HEK293T (cell line): Measurements from ENCODE around the gene SHANK1.
"Not testable (repeated sequence)": the region's sequence is repeated elsewhere in the genome, so short reads cannot be mapped to it uniquely, and the experiment has no call there.

Source experiments
- CTCF ChIA-PET: fragments of 350-600 bp; formaldehyde crosslinking; extraction: SDS; loops from one replicate; lab custom pipeline; 2021; ENCODE audit warnings: antibody characterized with exemption, inconsistent platforms; lab: Yijun Ruan, JAX
- POLR2A ChIA-PET: fragments of 350-600 bp; formaldehyde crosslinking; extraction: SDS; loops from one replicate; lab custom pipeline; 2020; ENCODE audit warnings: antibody characterized with exemption, inconsistent platforms; lab: Yijun Ruan, JAX
- DNase-seq: peaks from one replicate; pipeline ENCODE4 v3.0.0; 2012; ENCODE audit warnings: mixed read lengths; ENCODE audit errors: extremely low spot score
- ARNT ChIP-seq: fragments of 450-650 bp; IDR thresholded peaks from 2 replicates; pipeline ENCODE4 v1.6.1; 2017; ENCODE audit warnings: mild to moderate bottlenecking
- BHLHE40 ChIP-seq: fragments of 450-650 bp; IDR thresholded peaks from 2 replicates; pipeline ENCODE4 v1.6.1; 2016; ENCODE audit warnings: mild to moderate bottlenecking, moderate library complexity, borderline replicate concordance
- CTBP1 ChIP-seq: fragments of 450-650 bp; IDR thresholded peaks from 2 replicates; pipeline ENCODE4 v1.6.1; 2016; ENCODE audit warnings: borderline replicate concordance
- ELF4 ChIP-seq: fragments of 450-650 bp; IDR thresholded peaks from 2 replicates; pipeline ENCODE4 v1.6.1; 2017; ENCODE audit warnings: antibody characterized with exemption
- FOXA1 ChIP-seq: fragments of 450-650 bp; IDR thresholded peaks from 2 replicates; pipeline ENCODE4 v1.6.1; 2016; ENCODE audit warnings: mild to moderate bottlenecking
- FOXK2 ChIP-seq: fragments of 450-650 bp; IDR thresholded peaks from 2 replicates; pipeline ENCODE4 v1.6.1; 2016; ENCODE audit warnings: mild to moderate bottlenecking
- FOXM1 ChIP-seq: fragments of 450-650 bp; IDR thresholded peaks from 2 replicates; pipeline ENCODE4 v1.6.1; 2017; ENCODE audit warnings: mild to moderate bottlenecking, borderline replicate concordance
- HDGF ChIP-seq: fragments of 450-650 bp; IDR thresholded peaks from 2 replicates; pipeline ENCODE4 v1.6.1; 2017; ENCODE audit warnings: antibody characterized with exemption, borderline replicate concordance
- L3MBTL2 ChIP-seq: fragments of 450-650 bp; conservative IDR thresholded peaks from 2 replicates; pipeline ENCODE4 v1.6.1; 2016; ENCODE audit warnings: mild to moderate bottlenecking
- LEF1 ChIP-seq: fragments of 450-650 bp; IDR thresholded peaks from 2 replicates; pipeline ENCODE4 v1.6.1; 2017; ENCODE audit warnings: mild to moderate bottlenecking, borderline replicate concordance
- NFRKB ChIP-seq: fragments of 450-650 bp; IDR thresholded peaks from 2 replicates; pipeline ENCODE4 v1.6.1; 2016; ENCODE audit warnings: mild to moderate bottlenecking, moderate library complexity
- PKNOX1 ChIP-seq: fragments of 450-650 bp; IDR thresholded peaks from 2 replicates; pipeline ENCODE4 v1.6.1; 2016
- SP1 ChIP-seq: fragments of 450-650 bp; IDR thresholded peaks from 2 replicates; pipeline ENCODE4 v1.6.1; 2017
- SUZ12 ChIP-seq: fragments of 450-650 bp; IDR thresholded peaks from 2 replicates; pipeline ENCODE4 v1.6.1; 2016; ENCODE audit warnings: mild to moderate bottlenecking
- TARDBP ChIP-seq: fragments of 450-650 bp; IDR thresholded peaks from 2 replicates; pipeline ENCODE4 v1.6.1; 2016
- ZNF384 ChIP-seq: fragments of 450-650 bp; IDR thresholded peaks from 2 replicates; pipeline ENCODE4 v1.6.1; 2016

SHANK1 gene

GRCh38 chr19:50719566-50719965 lies at the start of gene SHANK1:
SHANK1 (minus strand) TSS chr19:50719802; CDS start chr19:50716919, 2,883 bp downstream.
- POLR2A ChIA-PET = interaction anchor here (1.3 kb wide), 1 partner anchor 9 kb away, joined by 5 read pairs; no protein-coding TSS in a partner anchor
- no peak for DNase-seq
- CTCF ChIA-PET = no interaction called here
- TF ChIP-seq SUZ12 = no peak
- no peak for TF ChIP-seq L3MBTL2
- no peak for TF ChIP-seq ARNT
- TF ChIP-seq ELF4 = no peak
- TF ChIP-seq PKNOX1 = no peak
- TF ChIP-seq FOXM1 = no peak
- no peak for TF ChIP-seq FOXA1
- no peak for TF ChIP-seq HDGF
- TF ChIP-seq FOXK2 = no peak
- TF ChIP-seq ZNF384 = no peak
- no peak for TF ChIP-seq BHLHE40
- no peak for TF ChIP-seq CTBP1
- TF ChIP-seq SP1 = no peak
- no peak for TF ChIP-seq NFRKB
- no peak for TF ChIP-seq LEF1
- TF ChIP-seq TARDBP = no peak

- no peak for TF ChIP-seq ZNF384
- TF ChIP-seq ELF4 = no peak
- no peak for TF ChIP-seq NFRKB
- TF ChIP-seq SUZ12 = no peak
- no peak for TF ChIP-seq HDGF
- no peak for TF ChIP-seq PKNOX1
These were observed 48.7 kb upstream of the SHANK1 start for GRCh38 chr19:50768277-50768676.

GRCh38 chr19:50767263-50767662 lies 47.7 kb upstream of the SHANK1 start:
- CTCF ChIA-PET = interaction anchor here (0.7 kb wide), 1 partner anchor 509 kb away, joined by 13 read pairs; no protein-coding TSS in a partner anchor
- POLR2A ChIA-PET, DNase-seq: not testable (repeated sequence)

More at GRCh38 chr19:50768277-50768676, 48.7 kb upstream of the SHANK1 start:
- POLR2A ChIA-PET = no interaction called here
- CTCF ChIA-PET = no interaction called here
- DNase-seq = no peak

GRCh38 chr19:50766746-50767145 lies 47.1 kb upstream of the SHANK1 start:
- CTCF ChIA-PET = interaction anchor here (0.7 kb wide), 1 partner anchor 508 kb away, joined by 13 read pairs; no protein-coding TSS in a partner anchor
- DNase-seq, POLR2A ChIA-PET: not testable (repeated sequence)

GRCh38 chr19:50764409-50764808 lies 44.8 kb upstream of the SHANK1 start:
- no peak for DNase-seq
- POLR2A ChIA-PET = no interaction called here
- CTCF ChIA-PET = interaction anchor here (0.6 to 0.8 kb wide), 2 partner anchors 40 to 75 kb away, joined by 3 to 5 read pairs; no protein-coding TSS in a partner anchor
- TF ChIP-seq ZNF384 (no peak), PKNOX1 (no peak), HDGF (no peak), FOXM1 (no peak), ARNT (no peak), BHLHE40 (no peak), TARDBP (no peak), FOXA1 (no peak), CTBP1 (no peak), SUZ12 (no peak), SP1 (no peak), ELF4 (no peak), NFRKB (no peak), L3MBTL2 (no peak), FOXK2 (no peak), LEF1 (no peak)

GRCh38 chr19:50763521-50763920 lies 43.9 kb upstream of the SHANK1 start:
- POLR2A ChIA-PET, DNase-seq: not testable (repeated sequence)
- CTCF ChIA-PET = interaction anchor here (0.6 kb wide), 1 partner anchor 76 kb away, joined by 5 read pairs; no protein-coding TSS in a partner anchor

GRCh38 chr19:50761501-50761900 lies 41.9 kb upstream of the SHANK1 start:
- POLR2A ChIA-PET, DNase-seq: not testable (repeated sequence)
- CTCF ChIA-PET = interaction anchor here (0.7 kb wide), 1 partner anchor 149 kb away, joined by 4 read pairs; no protein-coding TSS in a partner anchor

- CTCF ChIA-PET = no interaction called here
- DNase-seq = peak; percentile 38
- no peak for TF ChIP-seq SUZ12
- no peak for TF ChIP-seq PKNOX1
- TF ChIP-seq HDGF = no peak
- TF ChIP-seq FOXA1 = no peak
- no peak for TF ChIP-seq CTBP1
- TF ChIP-seq L3MBTL2 = no peak
- TF ChIP-seq ZNF384 = no peak
- no peak for TF ChIP-seq LEF1
- no peak for TF ChIP-seq ARNT
- no peak for TF ChIP-seq FOXK2
- TF ChIP-seq TARDBP = no peak
- TF ChIP-seq NFRKB = no peak
- no peak for TF ChIP-seq BHLHE40
- TF ChIP-seq FOXM1 = no peak
- no peak for TF ChIP-seq SP1
- TF ChIP-seq ELF4 = no peak
- POLR2A ChIA-PET = interaction anchor here (0.9 kb wide), 2 partner anchors 20 to 31 kb away, joined by 3 read pairs; no protein-coding TSS in a partner anchor
These were observed 40.3 kb upstream of the SHANK1 start for GRCh38 chr19:50759886-50760285.

GRCh38 chr19:50759076-50759475 lies 39.5 kb upstream of the SHANK1 start:
- CTCF ChIA-PET, DNase-seq: not testable (repeated sequence)
- POLR2A ChIA-PET = interaction anchor here (0.9 kb wide), 2 partner anchors 20 to 31 kb away, joined by 3 read pairs; no protein-coding TSS in a partner anchor

- DNase-seq, POLR2A ChIA-PET, CTCF ChIA-PET: not testable (repeated sequence)
These were observed 38.0 kb upstream of the SHANK1 start for GRCh38 chr19:50757624-50758023.

GRCh38 chr19:50756244-50756643 lies 36.6 kb upstream of the SHANK1 start:
- DNase-seq, POLR2A ChIA-PET, CTCF ChIA-PET: not testable (repeated sequence)
